A673 (cell line): ENCODE results near the gene RNF8. TPM values are rescaled to one million over a fixed set of nuclear protein-coding genes. Genes with fewer than 3 reads are reported as not detected.
A peak's percentile ranks its signal among the peaks of the same experiment; 100 is the strongest.

Experiments
- BruUV-seq: library from RNA; stranded (reverse); fragments of 400-500 nt; replicated peaks from 2 replicates; lab custom pipeline; 2021; lab: Mats Ljungman, UMichigan
- CTCF ChIA-PET: fragments of 300-600 bp; sonication (Branson Sonifier 250); formaldehyde crosslinking; loops from one replicate; lab custom pipeline; 2022; ENCODE audit warnings: antibody characterized with exemption; lab: Charles Lee
- POLR2A ChIA-PET: fragments of 300-600 bp; sonication (Branson Sonifier 250); formaldehyde crosslinking; loops from one replicate; lab custom pipeline; 2022; ENCODE audit warnings: antibody characterized with exemption; ENCODE audit not compliant: low non-redundant PET; lab: Charles Lee
- DNase-seq: peaks from one replicate; pipeline ENCODE4 v3.0.0-alpha.2; 2015; ENCODE audit warnings: low spot score
- H3K27ac ChIP-seq: fragments of 200-600 bp; sonication (generic); 2 replicates; pipeline ENCODE4 v1.5.1; 2016; ENCODE audit warnings: mixed run types, low read depth, mild to moderate bottlenecking, mixed read lengths, antibody characterized with exemption, low read length; ENCODE audit not compliant: poor library complexity, severe bottlenecking
- H3K27me3 ChIP-seq: fragments of 200-600 bp; sonication (generic); replicated peaks from 2 replicates; pipeline ENCODE4 v1.6.1; 2017; ENCODE audit warnings: mixed run types, low read depth, mild to moderate bottlenecking, mixed read lengths, antibody characterized with exemption, low read length; ENCODE audit not compliant: insufficient read depth, poor library complexity
- H3K36me3 ChIP-seq: fragments of 200-600 bp; sonication (generic); 2 replicates; pipeline ENCODE4 v1.6.1; 2016; ENCODE audit warnings: mixed run types, mild to moderate bottlenecking, mixed read lengths, antibody characterized with exemption, low read length; ENCODE audit not compliant: insufficient read depth, poor library complexity, severe bottlenecking
- H3K4me1 ChIP-seq: fragments of 200-600 bp; sonication (generic); 2 replicates; pipeline ENCODE4 v1.6.1; 2017; ENCODE audit warnings: mixed run types, mild to moderate bottlenecking, mixed read lengths, antibody characterized with exemption, low read length; ENCODE audit not compliant: insufficient read depth, poor library complexity, severe bottlenecking
- H3K4me3 ChIP-seq: fragments of 200-600 bp; sonication (generic); 2 replicates; pipeline ENCODE4 v1.5.1; 2016; ENCODE audit warnings: low read depth, mixed run types, mild to moderate bottlenecking, mixed read lengths, low read length; ENCODE audit not compliant: poor library complexity, severe bottlenecking
- H3K9me3 ChIP-seq: fragments of 200-600 bp; sonication (generic); 2 replicates; pipeline ENCODE4 v1.6.1; 2016; ENCODE audit warnings: mixed run types, low read depth, mild to moderate bottlenecking, mixed read lengths, antibody characterized with exemption, low read length; ENCODE audit not compliant: poor library complexity, severe bottlenecking
- CTCF ChIP-seq: fragments of 300-800, 200-600 bp; sonication (generic); conservative IDR thresholded peaks from 2 replicates; pipeline ENCODE4 v1.5.1; 2017; ENCODE audit warnings: low read depth, mild to moderate bottlenecking, antibody characterized with exemption, low read length, moderate library complexity, mixed read lengths
- EZH2 ChIP-seq: fragments of 200-600 bp; sonication (generic); IDR thresholded peaks from 2 replicates; pipeline ENCODE4 v1.6.1; 2017; ENCODE audit warnings: borderline replicate concordance, low read depth, mild to moderate bottlenecking, mixed read lengths, antibody characterized with exemption, low read length; ENCODE audit not compliant: poor library complexity, severe bottlenecking
- intact Hi-C: fragments of 100-400 bp; cut with micrococcal nuclease; formaldehyde crosslinking; loops from one replicate; pipeline ENCODE4 v1.10.0; 2022; ENCODE audit not compliant: unreplicated experiment
- total RNA-seq: library from RNA; stranded (reverse); gene quantifications from 2 replicates; pipeline ENCODE4 v1.2.3, GENCODE V29; 2021

The RNF8 gene
- total RNA-seq, 1 experiment from 2014 or later, result 25.6 TPM

- BruUV-seq, result no TSS peak
- Histone ChIP-seq H3K27me3 (no peaks in the 10 kb centered on the region), H3K4me1 (no peaks in the 10 kb centered on the region), H3K27ac (no peak overlapping the region), H3K4me3 (no peak overlapping the region), H3K36me3 (peaks cover 16% of the 10 kb centered on the region), H3K9me3 (no peaks in the 10 kb centered on the region)
- TF ChIP-seq CTCF (no peak), EZH2 (no peak)
- CTCF ChIA-PET, result interaction anchor here (0.5 kb wide), 1 partner anchor 55 kb away, joined by 3 read pairs; no protein-coding TSS in a partner anchor
- intact Hi-C loops, result no loop called here
- POLR2A ChIA-PET, result no interaction called here
- DNase-seq, result no peak
Measured at GRCh38 chr6:37362101-37362828, 8.5 kb downstream of the RNF8 start.

- no peak overlapping the region for H3K27ac ChIP-seq
- peak; percentile 40 for DNase-seq
- no TSS peak for BruUV-seq
- H3K4me3 ChIP-seq, result no peak overlapping the region
- CTCF ChIA-PET, result interaction anchor here (0.6 kb wide), 1 partner anchor 389 kb away, joined by 3 read pairs; no protein-coding TSS in a partner anchor
- TF ChIP-seq CTCF (peak; percentile 46), EZH2 (no peak)
- no peaks in the 10 kb centered on the region for H3K27me3 ChIP-seq
- H3K4me1 ChIP-seq, result no peaks in the 10 kb centered on the region
- intact Hi-C loops, result no loop called here
- peaks cover 39% of the 10 kb centered on the region for H3K36me3 ChIP-seq
- no peaks in the 10 kb centered on the region for H3K9me3 ChIP-seq
- POLR2A ChIA-PET, result interaction anchor here (0.6 kb wide), 1 partner anchor 600 kb away, joined by 4 read pairs; no protein-coding TSS in a partner anchor
Measured at GRCh38 chr6:37365791-37366190, 12.0 kb downstream of the RNF8 start.

- Histone ChIP-seq H3K27ac (no peak overlapping the region), H3K4me3 (no peak overlapping the region), H3K27me3 (no peaks in the 10 kb centered on the region), H3K4me1 (no peaks in the 10 kb centered on the region), H3K9me3 (no peaks in the 10 kb centered on the region), H3K36me3 (peaks cover 34% of the 10 kb centered on the region)
- ChIA-PET POLR2A (no interaction called here), CTCF (no interaction called here)
- DNase-seq, result no peak
- no TSS peak for BruUV-seq
- intact Hi-C loops, result no loop called here
- TF ChIP-seq CTCF (no peak), EZH2 (no peak)
Measured at GRCh38 chr6:37366910-37367309, 13.1 kb downstream of the RNF8 start.
